Activated CD4-positive, alpha-beta T cell treated with anti-CD3 and anti-CD28 coated beads, Interleukin-2, Interleukin-6, amounts not matched to agents 100 ng/mL and 50 ng/mL, durations not matched to agents 16 hours and 8 hours (primary cell): ENCODE measurements around the gene TPSB2.

ENCODE experiments used
- DNase-seq: peaks from one replicate; pipeline ENCODE4 v3.0.0-alpha.2; 2020

TPSB2 gene

DNA sequence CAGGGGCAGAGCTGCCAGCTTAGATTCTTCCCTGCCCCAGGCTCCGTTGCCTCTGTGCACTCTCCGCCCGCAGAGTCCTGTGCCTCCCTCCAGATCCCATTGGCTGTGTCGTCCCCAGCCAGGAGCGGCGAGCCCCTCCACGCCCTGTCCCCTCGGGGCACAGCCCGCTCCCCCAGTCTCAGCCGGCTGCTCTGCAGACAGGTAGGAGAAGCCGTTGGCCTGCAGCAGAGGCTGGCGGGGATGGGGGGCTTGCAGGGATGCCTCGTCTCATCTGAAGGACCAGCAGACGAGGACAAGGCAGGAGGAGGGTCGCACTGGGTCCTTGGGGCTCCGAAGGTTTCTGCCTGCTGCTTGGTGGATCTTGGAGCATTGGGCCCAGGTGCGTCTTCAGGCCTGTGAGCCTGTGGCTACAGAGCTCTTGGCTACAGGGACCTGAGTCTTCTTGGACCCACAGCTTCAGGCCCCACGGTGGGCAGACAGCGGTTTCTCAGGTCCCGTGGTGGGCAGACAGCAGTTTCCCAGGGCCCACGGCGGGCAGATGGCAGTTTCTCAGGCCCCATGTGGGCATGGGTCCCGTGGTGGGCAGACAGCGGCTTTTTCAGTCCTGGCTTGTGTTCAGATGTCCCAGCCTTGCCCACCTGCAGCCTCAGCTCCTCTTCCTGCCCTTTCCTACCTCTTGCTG is 10.9 kb downstream of the TPSB2 start:
- DNase-seq: no peak

GRCh38 chr16:1218061-1218929 is 11.7 kb downstream of the TPSB2 start:
- DNase-seq: no peak

GRCh38 chr16:1217526-1217925 is 12.5 kb downstream of the TPSB2 start:
- DNase-seq: no peak

DNA sequence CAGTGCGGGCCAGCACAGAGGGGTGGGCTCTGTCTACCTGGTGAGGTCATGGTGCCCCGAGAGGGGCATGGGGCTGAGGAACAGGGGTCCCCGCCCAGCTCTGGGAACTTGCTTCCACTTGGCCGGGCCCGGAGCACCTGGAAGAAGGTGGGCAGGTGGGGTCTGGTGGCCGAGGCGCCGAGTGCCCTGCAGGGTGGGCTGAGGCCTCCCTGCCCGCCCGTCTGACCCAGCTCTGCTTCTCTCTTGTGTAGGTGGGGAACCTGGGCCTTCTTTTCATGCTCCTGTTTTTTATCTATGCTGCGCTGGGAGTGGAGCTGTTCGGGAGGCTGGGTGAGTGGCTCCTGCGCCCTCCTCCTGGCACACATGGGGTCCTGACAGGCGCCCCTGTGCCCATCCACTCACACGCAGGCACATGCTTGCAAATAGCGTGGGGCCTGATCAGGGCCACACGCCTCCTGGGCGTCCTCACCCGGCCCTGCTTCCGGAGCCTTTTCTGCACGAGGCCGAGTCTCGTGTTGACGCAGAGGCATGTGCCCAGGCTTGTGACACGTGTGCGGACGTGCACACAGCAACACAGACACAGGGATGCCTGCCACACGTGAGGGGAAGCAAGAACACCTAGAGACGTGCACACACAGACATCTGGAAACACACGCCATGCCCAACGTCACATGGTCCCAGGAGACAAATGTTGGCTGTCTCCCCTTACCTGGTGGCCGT is 13.1 kb downstream of the TPSB2 start:
- no peak for DNase-seq

GRCh38 chr16:1216296-1216619 is 13.7 kb downstream of the TPSB2 start:
- no peak for DNase-seq

DNA sequence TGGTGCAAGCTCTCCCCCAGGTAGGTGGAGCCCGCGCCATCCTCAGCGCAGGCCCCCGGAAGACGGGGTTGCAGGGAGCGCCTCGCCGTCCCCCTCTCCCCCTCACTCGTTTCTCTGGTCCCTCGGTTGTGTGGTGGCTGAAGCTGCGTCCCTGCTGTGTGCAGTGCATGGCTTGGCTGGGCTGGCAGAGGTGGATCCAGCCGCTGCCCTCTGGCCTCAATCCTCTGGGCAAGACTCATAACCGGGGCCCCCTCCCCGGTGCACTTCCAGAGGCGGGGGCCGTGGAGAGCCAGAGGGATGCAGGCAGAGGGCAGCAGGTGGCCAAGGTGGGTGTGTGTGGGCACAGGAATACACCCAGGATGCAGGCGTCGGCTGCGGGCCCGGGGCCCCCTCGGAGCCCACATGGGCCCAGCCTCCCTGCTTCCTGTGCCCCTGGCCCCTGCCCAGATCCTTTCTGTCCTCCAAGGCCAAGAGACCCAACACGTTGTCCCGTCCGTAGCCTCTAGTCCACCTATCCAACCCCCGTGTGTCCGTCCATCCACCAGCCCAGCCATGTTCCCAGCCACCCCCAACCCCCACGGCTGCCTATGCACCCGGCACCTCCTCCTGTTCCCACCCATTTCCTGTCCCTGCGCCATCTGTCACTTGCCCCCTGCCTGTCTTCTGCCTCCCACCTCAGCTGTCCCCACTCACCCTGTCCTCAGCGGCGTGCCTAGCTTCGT is 14.2 kb downstream of the TPSB2 start:
- no peak for DNase-seq

DNA sequence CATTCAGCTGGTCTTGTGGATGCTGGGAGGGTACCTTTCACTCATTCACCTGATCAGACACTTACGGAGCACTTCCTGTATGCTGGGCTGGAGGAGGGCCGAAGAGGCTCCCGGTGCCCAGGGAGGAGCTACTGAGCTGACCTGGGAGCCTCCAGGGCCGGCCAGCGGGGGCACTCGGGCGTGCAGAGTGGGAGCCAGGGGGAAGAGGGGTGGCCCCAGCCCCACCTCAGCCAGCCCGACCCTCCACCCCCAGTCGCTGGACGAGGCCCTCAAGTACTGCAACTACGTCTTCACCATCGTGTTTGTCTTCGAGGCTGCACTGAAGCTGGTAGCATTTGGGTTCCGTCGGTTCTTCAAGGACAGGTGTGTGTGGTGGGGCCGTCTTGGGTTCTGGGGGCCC is 15.3 kb downstream of the TPSB2 start:
- DNase-seq: no peak

GRCh38 chr16:1213796-1214372 is 16.1 kb downstream of the TPSB2 start:
- DNase-seq: no peak

GRCh38 chr16:1213231-1213630 is 16.8 kb downstream of the TPSB2 start:
- no peak for DNase-seq

- DNase-seq: no peak
Measured at GRCh38 chr16:1212616-1213194, 17.3 kb downstream of the TPSB2 start.

- no peak for DNase-seq
Measured at GRCh38 chr16:1211451-1212268, 18.3 kb downstream of the TPSB2 start.

DNA sequence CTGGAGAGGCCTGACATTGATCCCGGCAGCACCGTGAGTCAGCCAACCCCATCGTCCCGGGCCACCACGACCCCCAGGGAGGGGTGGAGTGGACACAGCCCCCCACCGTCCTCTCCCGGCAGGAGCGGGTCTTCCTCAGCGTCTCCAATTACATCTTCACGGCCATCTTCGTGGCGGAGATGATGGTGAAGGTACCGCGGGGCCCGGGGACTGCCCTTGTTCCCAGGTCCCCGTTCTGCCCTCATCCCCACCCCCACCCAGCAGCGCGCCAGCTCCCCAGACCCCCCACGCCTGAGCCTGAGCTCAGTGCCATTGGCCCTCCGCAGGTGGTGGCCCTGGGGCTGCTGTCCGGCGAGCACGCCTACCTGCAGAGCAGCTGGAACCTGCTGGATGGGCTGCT is 19.5 kb downstream of the TPSB2 start:
- no peak for DNase-seq

- no peak for DNase-seq
Measured at GRCh38 chr16:1209081-1209480, 20.9 kb downstream of the TPSB2 start.

- DNase-seq: peak; percentile 12
Measured at GRCh38 chr16:1208239-1208830, 21.6 kb downstream of the TPSB2 start.

DNA sequence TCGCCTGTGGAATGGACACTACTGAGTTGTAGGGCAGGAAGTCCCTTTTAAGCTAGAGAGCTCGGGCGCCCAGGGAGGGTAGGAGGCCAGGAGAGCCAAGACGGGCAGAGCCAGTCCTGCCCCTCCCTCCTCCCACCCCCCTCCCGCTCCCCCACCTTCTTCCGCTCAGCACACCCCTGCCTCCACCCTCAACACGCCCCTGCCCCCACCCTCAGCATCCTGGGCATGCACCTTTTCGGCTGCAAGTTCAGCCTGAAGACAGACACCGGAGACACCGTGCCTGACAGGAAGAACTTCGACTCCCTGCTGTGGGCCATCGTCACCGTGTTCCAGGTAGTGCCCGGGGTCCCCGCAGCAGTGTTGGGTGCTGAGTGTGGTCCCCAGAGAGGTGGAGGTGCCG is 23.2 kb downstream of the TPSB2 start:
- DNase-seq: no peak

GRCh38 chr16:1206326-1206725 is 23.7 kb downstream of the TPSB2 start:
- no peak for DNase-seq

DNA sequence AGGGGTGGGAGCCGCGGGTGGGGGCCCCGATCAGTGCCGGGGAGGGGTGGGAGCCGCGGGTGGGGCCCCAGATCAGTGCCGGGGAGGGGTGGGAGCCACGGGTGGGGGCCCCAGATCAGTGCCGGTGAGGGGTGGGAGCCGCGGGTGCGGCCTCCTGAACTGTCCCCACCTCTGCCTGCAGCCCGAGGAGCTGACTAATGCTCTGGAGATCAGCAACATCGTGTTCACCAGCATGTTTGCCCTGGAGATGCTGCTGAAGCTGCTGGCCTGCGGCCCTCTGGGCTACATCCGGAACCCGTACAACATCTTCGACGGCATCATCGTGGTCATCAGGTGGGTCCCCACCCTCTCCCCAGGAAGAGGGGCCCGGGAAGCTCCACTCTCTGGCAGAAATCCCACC is 25.1 kb downstream of the TPSB2 start:
- DNase-seq: no peak

GRCh38 chr16:1202274-1202673 is 27.7 kb downstream of the TPSB2 start:
- no peak for DNase-seq

DNA sequence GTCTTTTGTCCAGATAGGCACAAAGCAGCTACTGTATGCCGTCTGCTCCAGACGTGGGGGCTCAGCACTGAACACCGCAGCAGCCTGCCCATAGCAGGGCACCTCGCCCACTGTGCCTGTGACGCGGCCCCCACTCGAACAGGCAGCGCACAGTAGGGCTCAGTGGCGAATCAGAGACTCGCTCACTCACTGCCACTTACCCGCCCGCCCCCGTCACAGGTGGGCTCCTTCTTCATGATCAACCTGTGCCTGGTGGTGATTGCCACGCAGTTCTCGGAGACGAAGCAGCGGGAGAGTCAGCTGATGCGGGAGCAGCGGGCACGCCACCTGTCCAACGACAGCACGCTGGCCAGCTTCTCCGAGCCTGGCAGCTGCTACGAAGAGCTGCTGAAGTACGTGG is 28.5 kb downstream of the TPSB2 start:
- DNase-seq: no peak

DNA sequence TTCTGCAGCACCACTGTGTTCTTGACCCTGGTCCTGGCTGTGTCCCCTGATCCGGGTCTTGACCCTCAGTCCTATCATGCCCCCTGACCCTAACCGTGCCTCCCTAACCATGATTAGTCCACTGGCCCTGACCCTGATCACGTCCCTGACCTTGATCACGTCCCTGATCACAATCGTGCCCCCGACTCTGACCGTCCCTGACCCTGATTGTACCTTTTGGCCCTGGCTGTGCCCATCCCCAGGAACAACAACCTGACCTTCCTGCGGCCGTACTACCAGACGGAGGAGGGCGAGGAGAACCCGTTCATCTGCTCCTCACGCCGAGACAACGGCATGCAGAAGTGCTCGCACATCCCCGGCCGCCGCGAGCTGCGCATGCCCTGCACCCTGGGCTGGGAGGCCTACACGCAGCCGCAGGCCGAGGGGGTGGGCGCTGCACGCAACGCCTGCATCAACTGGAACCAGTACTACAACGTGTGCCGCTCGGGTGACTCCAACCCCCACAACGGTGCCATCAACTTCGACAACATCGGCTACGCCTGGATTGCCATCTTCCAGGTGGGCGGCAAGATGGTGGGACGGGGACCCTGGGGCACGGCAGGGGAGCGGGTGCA is 29.9 kb downstream of the TPSB2 start:
- no peak for DNase-seq
